CD4-positive, alpha-beta T cell treated with Interleukin-15 for 4 hours (primary cell): ENCODE results near the gene ABCC3.

ENCODE experiments used
- DNase-seq: peaks from one replicate; pipeline ENCODE4 v3.0.0-alpha.2; 2020; ENCODE audit warnings: low spot score

The ABCC3 gene

DNA sequence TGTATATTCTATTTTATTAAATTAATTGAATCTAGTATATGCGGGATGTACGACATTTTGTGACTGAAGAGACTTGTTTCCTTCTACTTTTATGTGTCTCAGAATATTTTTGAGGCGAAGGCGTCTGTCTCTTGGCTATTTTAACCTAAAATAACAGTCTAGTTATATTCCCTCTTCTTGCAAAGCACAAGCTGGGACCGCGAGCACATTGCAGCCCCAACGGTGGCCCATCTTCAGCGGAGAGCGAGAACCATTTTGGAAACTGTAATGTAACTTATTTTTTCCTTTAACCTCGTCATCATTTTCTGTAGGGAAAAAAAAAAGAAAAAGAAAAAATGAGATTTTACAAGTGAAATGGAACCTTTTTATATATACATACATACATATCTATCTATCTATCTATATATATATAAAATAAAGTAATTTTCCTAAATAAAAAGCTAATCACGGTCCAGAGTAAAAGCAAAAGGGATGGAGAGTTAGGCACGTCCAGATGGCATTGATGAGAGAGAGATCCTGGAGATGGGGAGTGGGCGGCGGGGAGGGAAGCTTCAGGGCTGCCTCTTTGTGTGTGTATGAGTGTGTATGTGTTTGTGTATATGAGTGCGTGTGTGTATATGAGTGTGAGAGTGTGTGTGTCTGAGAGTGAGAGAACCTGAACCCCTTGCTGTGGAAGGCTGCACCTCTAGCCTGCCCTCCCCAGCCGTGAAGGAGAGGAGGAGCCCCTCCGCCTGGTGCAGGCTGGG, 7.5 kb upstream of the ABCC3 start:
- no peak for DNase-seq

DNA sequence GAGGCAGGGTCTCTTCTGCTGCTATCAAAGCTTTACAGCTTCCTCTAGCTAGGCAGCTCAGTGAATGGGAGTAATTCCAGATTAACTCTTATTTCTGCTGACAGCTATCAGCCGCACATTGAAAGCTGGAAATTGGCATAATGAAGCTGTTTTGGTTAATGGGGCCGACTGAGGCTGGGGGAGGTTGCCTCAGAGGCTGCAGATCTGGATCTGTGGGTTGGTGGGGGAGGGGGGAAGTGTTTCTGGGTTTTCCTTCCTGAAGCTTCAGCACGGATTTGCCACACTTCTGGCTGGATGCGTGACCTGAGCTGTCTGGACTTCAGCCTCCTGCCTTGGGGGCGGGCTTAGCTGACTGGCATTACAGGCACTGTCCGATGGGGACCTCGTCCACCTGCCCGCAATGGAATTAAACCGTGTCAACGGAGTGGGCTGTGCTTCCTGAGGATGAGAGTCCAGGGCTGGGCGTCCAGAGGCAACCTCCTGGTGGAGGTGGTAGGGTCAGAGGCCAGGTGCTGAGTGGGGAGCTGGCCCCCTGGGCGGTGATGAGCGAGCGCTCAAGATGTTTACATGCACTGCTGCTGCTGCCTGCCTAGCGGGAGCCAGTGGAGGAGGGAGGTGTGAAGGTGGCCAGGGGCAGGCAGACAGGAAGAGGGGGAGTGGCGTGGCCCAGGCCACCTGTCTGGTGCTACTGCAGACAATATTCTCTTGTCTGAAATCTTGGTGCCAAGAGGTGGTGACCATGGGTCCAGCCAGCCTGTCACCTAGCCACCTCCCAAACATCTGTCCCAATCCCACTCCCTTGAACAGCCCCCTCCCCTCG, 6.7 kb upstream of the ABCC3 start:
- no peak for DNase-seq

DNA sequence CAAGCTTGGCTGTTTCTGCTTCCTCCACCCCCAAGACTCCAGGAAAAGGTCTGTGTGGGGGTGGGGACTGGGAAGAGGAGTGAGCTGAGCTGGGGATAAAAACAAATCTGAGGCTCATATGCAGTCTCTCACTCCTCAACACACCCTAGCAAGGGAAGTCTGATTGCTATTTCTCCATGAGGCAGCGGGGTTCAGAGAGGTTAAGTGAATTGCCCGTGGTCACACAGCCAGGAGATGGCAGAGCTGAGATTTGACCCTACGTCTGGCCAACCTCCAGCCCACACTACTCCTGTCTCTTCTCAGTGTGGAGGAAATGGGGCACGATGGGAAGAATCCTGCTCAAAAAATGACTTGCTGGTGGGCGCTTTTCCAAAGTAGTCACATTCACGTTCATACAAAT, 4.8 kb upstream of the ABCC3 start:
- DNase-seq = no peak

DNA sequence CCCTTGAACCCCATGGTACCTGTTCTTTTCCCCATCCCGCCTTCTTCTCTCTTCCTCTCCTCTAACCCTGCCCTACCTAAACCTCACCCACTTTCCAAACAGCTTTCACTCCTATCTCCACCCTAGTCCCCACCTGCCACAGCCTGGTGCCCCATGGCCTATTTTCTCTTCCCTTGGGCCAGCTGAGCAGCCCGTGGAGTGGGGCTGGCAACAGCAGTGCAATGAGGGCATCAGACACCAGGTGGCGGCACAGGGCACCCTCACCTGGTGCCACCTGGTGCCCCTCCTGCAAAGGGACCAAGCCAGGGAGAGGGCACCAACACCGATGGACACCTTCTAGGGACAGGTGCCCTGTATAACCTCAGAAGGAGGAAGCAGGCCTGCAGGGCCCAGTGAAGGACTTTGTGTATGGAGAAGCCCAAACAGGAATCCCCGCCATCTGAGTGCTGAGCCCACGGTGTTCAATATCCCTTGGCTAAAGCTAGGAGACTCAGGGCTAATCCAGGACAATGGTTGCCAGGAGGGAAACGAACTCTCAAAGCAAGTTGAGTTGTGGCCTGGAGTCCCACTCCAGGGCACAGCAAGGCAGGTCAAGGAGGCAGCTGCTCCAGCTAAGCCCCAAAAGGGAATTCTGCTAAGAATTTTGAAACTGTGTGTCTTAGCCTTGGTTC, 4.0 kb upstream of the ABCC3 start:
- peak; percentile 49 for DNase-seq

DNA sequence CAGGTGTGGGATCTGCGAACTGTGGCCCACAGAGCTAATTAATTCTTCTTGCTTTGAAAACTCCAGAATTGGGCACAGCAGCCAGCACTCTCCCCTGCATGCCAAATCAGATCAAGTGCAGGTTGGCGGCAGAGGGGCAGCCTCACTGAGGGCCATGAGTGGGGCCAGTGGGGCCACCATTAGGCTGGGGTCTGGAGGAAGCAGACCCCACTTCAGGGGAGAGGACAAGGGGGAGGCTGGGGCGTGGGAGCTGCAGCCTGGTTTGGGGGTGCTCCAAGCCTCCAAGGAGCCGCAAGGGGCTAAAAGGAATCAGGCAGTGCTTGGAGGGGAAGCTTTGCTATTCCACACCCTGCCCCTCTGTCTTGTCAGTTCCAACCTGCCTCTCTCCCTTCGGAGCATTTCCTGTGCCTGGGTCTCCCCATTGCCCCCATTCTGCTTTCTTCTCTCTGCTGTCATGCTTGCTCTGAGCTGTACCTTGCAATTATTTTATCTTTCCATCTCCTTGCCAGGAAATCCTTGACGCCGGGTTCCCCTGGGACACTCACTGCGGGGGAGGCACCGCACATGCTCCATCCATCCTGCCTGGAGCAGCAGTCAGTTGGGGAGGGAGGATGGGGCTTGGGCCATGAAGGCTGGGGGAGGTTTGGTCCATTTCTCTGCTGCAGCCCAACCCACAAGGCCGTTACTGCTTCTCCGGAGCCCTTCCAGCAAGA, 3.3 kb upstream of the ABCC3 start:
- DNase-seq = no peak

DNA sequence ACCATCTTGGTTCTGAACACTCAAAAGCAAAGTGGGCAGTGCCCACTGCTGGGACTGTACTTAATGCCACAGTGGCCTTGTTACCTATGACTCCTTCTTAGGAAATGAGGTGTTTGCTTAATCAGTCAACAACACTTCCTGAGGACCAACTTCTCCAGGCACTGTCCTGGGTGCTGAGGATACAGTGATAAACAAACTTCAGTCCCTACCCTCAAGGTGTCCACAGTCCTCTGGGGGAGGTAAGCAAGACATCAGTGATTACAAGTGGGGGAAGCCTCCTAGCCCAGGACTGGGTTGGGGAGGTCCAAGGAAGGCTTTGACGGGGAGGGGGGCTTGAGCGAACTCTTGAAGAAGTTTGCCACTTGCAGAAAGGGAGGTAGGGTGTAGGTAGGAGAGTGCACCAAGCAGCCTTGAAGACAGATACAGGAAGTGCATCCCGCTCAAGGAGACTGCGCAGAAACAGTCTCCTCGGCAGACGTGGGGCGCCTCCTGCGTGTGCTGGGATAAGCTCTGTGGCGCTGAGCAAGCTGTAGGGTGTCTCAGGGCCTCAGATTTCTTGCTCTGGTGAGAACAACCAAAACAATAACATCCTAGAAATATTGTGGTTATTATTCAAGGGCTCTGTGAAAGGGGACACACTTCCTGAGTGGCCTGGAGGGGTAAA, 2.6 kb upstream of the ABCC3 start:
- no peak for DNase-seq

DNA sequence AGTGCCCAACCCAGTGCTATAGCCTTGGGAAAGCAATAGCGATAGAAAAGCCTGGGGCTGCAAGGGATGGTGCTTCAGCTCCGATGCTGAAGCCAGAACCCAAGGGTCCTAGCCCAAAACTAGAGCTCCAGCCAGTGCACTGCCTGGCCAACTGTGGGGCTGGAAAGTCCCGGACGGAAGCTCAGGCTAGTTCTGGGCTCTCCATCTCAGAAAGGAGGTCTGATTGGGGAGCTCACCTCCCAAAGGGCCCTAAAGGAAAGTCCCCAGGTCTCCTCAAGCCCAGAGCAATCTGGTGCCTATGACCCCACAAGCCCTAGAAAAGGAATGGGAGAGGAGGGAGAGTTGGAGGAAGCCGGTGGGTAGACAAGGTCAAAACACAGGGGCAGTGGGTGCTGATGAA, 2.0 kb upstream of the ABCC3 start:
- DNase-seq = no peak

DNA sequence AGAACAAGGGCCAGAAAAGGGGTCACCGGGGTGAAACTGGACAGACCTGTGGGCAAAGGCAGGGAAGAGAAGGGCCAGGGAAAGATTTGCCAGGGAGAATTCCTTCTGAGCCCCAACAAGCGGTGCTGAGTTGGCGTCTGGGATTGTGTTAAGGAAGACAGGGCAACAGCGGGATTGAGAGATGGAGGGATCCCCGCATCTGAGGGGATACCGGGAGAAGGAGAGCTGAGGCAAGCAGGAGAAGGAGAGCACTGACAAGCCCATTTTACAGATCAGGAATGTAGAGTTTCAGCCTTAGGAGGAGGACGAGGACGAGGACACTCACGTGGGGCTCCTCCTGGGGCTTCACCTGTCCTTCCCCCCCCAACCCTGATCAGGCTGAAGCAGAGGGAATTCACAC, 998 bp upstream of the ABCC3 start:
- DNase-seq = no peak

DNA sequence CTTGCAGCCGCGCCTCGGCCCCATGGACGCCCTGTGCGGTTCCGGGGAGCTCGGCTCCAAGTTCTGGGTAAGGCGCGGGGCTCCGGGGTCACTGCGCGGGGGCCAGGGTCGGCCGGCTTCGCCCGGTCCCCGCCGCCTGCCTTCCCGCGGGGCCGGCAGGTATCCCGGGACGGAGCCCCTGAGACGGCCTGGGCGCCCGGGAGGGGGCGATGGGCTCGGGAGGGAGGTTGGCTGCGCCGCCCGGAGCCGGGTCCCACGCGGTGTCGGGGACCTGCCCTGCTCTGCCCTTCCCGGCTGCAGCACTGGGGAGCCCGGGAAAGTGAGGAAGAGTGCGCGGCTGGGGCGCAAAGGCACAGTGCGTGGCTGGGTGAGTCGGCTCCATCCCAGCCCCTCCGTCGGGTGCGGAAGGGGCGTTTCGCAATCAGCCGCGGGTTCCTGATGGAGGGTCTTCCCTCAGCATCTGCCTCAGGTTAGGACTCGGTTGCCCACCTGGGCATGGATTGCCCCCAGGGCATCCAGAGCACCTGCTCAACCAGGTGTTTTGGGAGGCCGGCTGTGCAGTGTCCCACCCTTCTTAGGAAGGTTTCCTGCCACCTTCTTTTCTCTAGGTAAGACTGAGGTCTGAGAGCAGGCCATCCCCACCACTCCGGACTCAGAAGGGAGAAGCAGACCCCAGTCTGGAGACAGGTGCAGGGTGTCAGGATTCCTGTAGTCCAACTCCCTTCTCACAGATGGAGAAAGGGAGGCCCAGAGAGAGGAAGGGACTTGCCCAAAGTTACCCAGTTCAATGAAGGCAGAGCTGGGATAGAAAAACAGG, 442 bp downstream of the ABCC3 start:
- no peak for DNase-seq

DNA sequence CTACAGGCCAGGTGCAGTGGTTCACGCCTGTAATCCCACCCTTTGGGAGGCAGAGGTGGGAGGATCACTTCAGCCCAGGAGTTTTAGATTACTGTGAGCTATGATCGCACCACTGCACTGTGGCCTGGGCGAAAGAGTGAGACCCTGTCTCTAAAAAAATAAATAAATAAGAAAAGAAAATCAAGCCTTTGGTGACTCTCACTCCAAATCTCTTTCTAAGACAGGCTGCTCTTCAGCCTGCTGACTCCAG, 976 bp downstream of the ABCC3 start:
- no peak for DNase-seq

DNA sequence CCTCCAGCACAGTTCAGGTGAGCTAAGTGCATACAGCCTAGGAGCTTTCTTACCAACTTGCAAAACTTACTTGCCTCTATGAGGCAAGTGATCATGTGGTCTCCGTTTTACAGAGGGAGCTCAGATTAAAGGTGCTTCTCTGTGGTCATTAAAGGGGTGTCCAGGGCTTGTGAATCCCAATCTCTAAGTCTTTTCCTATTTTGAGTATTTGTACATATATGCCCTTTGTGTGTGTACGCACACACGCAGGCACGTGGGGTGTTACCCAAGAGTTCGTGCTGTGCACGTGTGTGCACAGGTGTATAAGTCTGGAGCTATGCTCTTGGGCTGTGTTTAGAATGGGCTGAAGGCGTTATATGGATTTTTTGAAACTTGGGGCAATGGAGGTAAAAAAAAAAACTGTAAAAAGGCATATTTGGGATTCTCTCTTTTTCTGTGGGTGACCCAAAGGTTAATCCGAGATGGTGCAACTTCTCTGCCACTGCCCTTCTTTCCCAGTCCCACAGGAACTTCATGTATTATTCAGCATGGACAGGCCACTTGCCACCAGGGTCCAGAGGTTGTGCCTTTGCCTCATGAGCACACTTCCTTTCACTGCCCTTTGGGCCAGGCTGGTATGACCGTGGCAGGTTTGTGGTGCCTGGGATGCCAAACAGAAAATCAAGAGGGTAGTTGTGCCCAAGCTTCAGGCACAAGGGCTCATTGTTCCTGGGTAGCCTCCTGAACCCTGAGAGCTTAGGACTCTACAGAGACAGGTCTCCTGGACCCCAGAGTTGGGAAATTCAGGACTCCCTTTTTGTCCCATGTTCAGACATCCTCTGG, 1.5 kb downstream of the ABCC3 start:
- DNase-seq = no peak

DNA sequence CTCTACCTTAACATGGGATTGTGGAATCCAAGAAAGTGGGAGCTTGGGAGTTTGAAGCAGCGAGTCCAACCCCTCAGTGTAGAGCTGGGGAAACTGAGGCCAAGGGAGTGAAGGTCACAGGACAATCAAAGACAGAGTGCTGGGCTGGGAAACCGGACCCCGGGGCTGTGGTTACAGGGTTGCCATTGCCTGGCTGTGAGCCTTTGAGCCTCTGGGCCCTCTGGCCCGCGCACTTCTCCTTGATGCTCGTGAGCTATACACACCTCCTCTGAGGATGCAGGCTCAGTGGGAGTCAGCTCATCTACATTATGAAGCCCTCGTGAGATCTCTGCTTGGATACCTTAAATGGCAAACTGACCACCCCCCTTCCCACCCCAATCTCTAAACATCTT, 2.1 kb downstream of the ABCC3 start:
- no peak for DNase-seq

DNA sequence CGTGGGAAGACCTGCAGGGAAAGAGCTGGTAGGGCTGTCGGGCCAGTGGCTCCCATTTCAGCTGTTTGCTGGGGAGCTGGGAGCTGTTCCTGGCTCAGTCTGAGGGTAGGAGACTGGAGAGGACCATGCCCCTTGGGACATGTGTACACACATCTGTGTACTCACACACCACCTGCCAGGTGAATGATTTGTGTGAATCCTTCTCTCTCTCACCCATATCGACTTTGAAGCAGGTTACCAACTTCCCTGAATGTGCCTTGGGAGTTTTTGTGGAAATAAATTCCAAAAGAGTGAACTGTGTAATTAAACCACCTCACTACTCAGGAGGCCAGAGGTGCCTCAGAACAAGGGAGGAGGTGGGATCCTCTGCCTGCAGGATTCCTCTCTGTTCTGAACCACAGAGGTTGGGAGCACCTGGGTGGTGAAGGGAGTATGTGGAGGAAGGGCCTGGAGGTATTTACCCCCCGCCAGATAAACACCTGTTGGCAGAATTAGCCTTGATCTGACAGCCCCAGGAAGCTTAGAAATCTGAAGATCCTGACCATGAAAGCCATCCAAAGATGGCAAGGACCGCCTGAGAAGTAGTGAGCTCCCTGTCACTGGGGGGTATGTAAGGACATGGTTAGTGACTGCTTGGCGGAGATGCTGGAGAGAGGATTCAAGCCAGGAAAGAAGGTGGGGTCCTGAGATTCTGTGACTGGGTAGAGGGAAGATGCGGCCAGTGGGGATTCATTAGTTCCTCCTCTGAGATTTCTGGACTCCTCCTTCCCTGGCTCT, 3.3 kb downstream of the ABCC3 start:
- no peak for DNase-seq

DNA sequence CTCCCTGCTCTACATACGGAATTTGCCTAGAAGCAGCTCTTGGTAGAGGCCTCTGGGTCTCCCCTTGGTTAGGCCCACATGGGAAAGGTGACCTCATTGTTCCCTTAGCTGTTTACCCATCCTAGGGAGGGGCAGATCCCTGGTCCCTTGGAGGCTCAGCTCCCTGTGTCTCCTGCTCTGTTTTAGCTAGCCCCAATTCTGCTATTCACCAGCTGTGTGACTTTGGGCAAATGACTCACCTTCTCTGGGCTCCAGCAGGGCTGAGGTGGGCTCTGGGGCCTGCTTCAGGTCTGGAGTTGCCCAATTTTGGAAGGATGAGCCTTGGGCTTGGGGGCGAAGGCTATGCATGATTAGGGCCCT, 3.9 kb downstream of the ABCC3 start:
- DNase-seq = no peak

DNA sequence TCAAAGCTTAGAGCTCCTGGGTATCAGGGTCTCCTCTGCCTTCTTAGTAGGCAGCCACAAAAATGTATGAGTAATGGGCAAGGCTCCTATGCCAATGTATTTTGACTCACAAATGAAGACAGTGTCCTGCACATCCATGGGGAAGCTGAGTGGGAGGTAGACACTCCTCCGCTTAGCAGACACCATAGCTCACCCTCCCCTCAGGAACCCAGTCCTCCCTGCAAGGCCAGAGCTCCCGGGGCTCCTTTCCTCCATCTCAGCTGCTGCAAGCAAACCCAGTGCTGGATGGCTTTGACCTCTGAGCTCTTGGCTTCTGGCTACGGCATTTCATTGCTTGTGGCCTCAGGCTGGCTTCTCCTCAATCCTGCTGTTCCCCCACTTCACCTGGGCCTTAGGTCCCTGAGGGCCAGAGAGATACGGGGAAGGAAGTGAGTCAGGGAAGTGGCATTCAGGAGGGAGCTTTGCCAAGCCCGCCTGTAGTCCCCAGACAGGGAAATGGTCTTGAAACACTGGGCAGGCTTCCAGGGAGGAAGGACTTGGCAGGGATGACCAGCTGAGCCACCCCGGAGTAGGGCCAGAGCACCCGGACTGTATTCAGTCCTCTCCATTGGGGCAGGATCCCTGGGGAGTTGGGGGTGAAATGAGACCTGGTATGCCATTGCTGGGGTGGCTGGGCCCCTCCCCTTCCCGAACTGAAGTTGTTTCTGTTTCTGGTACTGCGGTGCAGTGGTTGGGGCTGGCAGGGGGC, 4.5 kb downstream of the ABCC3 start:
- DNase-seq = no peak

DNA sequence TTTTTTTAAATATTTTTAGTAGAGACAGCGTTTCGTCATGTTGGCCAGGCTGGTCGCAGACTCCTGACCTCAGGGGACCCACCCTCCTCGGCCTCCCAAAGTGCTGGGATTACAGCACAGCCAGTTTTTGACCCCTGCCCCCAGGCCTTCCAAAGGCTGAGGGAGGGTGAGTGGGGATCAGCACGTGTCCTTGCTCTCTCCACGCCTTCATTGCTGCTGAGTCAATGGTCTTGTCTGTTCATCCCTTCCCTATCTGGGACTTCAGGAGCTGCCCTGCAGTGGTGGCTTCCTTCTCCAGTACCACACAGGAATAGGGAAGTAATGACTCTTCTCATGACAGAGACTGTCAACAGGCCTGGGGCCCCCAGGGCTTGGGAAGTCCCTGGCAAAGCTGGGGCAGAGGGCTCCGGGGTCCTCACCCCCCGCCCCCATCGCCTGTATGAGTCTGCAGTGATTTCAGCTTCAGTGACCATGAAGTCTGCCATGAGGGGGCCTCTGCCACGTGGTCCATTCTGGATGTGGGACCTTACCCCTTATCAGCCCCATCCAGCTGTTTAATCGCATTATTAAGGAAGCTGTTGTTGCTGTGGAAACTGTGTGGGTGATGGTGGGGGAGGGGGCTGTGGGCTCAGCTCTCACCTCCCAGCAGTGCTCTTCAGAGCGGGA, 6.1 kb downstream of the ABCC3 start:
- no peak for DNase-seq

DNA sequence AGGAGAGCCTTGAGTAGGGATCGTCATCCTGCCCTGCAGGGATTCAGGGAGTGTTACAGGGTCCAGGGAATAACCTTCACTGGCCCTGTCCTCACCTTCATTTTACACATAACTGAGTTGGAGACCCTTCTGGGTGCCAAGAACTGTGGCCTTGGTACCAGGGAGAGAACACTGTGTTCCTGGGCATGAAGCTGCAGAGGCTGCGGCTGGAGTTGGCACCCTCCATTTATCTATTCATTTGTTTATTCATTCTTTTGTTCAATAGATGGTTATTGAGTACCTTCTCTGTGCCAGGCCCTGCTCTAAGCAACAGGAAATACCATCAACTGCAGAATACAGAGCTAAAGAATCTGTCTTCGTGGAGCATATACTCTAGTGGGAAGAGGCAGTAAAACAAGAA, 6.7 kb downstream of the ABCC3 start:
- no peak for DNase-seq

DNA sequence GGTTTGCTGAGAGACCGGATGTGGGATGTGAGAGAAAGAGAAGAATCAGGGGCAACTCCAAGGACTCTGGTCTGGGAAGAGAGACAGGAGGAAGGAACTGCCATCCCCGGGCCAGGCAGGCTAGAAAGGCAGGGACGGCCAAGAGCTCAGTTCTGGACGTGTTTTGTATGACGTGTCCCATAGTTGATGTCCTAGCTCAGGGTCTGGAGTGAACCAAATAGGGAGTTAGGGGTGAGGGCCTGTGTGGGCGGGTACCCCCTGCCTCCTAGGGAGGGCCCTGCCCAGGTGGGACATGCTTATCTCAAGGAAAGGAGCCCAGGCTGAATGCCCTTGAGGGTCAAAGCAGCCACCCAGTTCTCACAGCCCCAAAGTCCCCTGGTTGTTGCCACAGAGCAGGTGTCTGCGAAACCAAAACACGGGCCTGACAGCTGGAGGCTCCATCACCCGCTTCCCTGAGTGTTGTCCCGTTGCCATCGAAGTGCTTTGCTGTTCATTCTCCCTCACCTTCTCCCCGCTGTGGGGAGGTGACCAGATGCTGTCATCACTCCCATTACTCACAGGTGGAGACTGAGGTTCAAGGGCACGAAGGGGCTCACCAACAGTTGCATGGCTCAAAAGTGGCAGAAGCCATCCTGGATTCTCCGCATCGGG, 7.5 kb downstream of the ABCC3 start:
- no peak for DNase-seq
